ENCODE data around the gene RAB6B.

RAB6B gene

GRCh38 chr3:133886031-133886722 is 9.5 kb downstream of the RAB6B start:
- DNase-seq (ENCODE audit: low read depth, low spot score) = no peak
- H3K9me3 ChIP-seq (ENCODE audit: insufficient read depth, low read length) = no peaks in the 10 kb centered on the region
- H3K36me3 ChIP-seq (ENCODE audit: insufficient read depth, insufficient read length, low read length) = peaks cover 5% of the 10 kb centered on the region
- peaks cover 12% of the 10 kb centered on the region for H3K4me1 ChIP-seq (ENCODE audit: insufficient read depth, insufficient read length)
- no peak overlapping the region for H3K9ac ChIP-seq (ENCODE audit: insufficient read length, low read depth)
- H3K27me3 ChIP-seq (ENCODE audit: insufficient read depth, insufficient read length) = no peaks in the 10 kb centered on the region
- TF ChIP-seq YY1 (IDR thresholded peaks at IDR 0.05; ENCODE audit: insufficient read depth, insufficient read length) (no peak), SUZ12 (IDR thresholded peaks at IDR 0.05; ENCODE audit: extremely low read depth, insufficient read depth, insufficient read length) (no peak), ZNF274 (IDR thresholded peaks at IDR 0.05; ENCODE audit: low read depth, low read length) (no peak)
- no peak overlapping the region for H3K4me3 ChIP-seq (ENCODE audit: insufficient read length, low read depth)

GRCh38 chr3:133884887-133885711 is 10.6 kb downstream of the RAB6B start:
- Histone ChIP-seq H3K27me3 (ENCODE audit: insufficient read depth, insufficient read length) (no peaks in the 10 kb centered on the region), H3K9me3 (ENCODE audit: insufficient read depth, low read length) (no peaks in the 10 kb centered on the region), H3K4me3 (ENCODE audit: insufficient read length, low read depth) (no peak overlapping the region), H3K4me1 (ENCODE audit: insufficient read depth, insufficient read length) (peaks cover 12% of the 10 kb centered on the region), H3K36me3 (ENCODE audit: insufficient read depth, insufficient read length, low read length) (peaks cover 5% of the 10 kb centered on the region), H3K9ac (ENCODE audit: insufficient read length, low read depth) (no peak overlapping the region)
- DNase-seq (ENCODE audit: low read depth, low spot score) = no peak
- TF ChIP-seq SUZ12 (IDR thresholded peaks at IDR 0.05; ENCODE audit: extremely low read depth, insufficient read depth, insufficient read length) (no peak), YY1 (IDR thresholded peaks at IDR 0.05; ENCODE audit: insufficient read depth, insufficient read length) (no peak), ZNF274 (IDR thresholded peaks at IDR 0.05; ENCODE audit: low read depth, low read length) (no peak)

GRCh38 chr3:133884054-133884886 is 11.4 kb downstream of the RAB6B start:
- Histone ChIP-seq H3K36me3 (ENCODE audit: insufficient read depth, insufficient read length, low read length) (peaks cover 5% of the 10 kb centered on the region), H3K9me3 (ENCODE audit: insufficient read depth, low read length) (no peaks in the 10 kb centered on the region), H3K4me3 (ENCODE audit: insufficient read length, low read depth) (no peak overlapping the region), H3K9ac (ENCODE audit: insufficient read length, low read depth) (no peak overlapping the region), H3K27me3 (ENCODE audit: insufficient read depth, insufficient read length) (no peaks in the 10 kb centered on the region), H3K4me1 (ENCODE audit: insufficient read depth, insufficient read length) (peaks cover 12% of the 10 kb centered on the region)
- TF ChIP-seq SUZ12 (IDR thresholded peaks at IDR 0.05; ENCODE audit: extremely low read depth, insufficient read depth, insufficient read length) (no peak), ZNF274 (IDR thresholded peaks at IDR 0.05; ENCODE audit: low read depth, low read length) (no peak), YY1 (IDR thresholded peaks at IDR 0.05; ENCODE audit: insufficient read depth, insufficient read length) (no peak)
- no peak for DNase-seq (ENCODE audit: low read depth, low spot score)

GRCh38 chr3:133883641-133884040 is 12.0 kb downstream of the RAB6B start:
- no peak overlapping the region for H3K4me3 ChIP-seq (ENCODE audit: insufficient read length, low read depth)
- H3K27me3 ChIP-seq (ENCODE audit: insufficient read depth, insufficient read length) = no peaks in the 10 kb centered on the region
- no peak for DNase-seq (ENCODE audit: low read depth, low spot score)
- peaks cover 12% of the 10 kb centered on the region for H3K4me1 ChIP-seq (ENCODE audit: insufficient read depth, insufficient read length)
- no peak overlapping the region for H3K9ac ChIP-seq (ENCODE audit: insufficient read length, low read depth)
- H3K9me3 ChIP-seq (ENCODE audit: insufficient read depth, low read length) = peaks cover 3% of the 10 kb centered on the region
- TF ChIP-seq ZNF274 (IDR thresholded peaks at IDR 0.05; ENCODE audit: low read depth, low read length) (no peak), YY1 (IDR thresholded peaks at IDR 0.05; ENCODE audit: insufficient read depth, insufficient read length) (no peak), SUZ12 (IDR thresholded peaks at IDR 0.05; ENCODE audit: extremely low read depth, insufficient read depth, insufficient read length) (no peak)
- H3K36me3 ChIP-seq (ENCODE audit: insufficient read depth, insufficient read length, low read length) = peaks cover 5% of the 10 kb centered on the region

GRCh38 chr3:133882986-133883586 is 12.6 kb downstream of the RAB6B start:
- peaks cover 5% of the 10 kb centered on the region for H3K36me3 ChIP-seq (ENCODE audit: insufficient read depth, insufficient read length, low read length)
- peaks cover 9% of the 10 kb centered on the region for H3K9me3 ChIP-seq (ENCODE audit: insufficient read depth, low read length)
- no peaks in the 10 kb centered on the region for H3K27me3 ChIP-seq (ENCODE audit: insufficient read depth, insufficient read length)
- H3K4me1 ChIP-seq (ENCODE audit: insufficient read depth, insufficient read length) = peaks cover 9% of the 10 kb centered on the region
- TF ChIP-seq ZNF274 (IDR thresholded peaks at IDR 0.05; ENCODE audit: low read depth, low read length) (no peak), YY1 (IDR thresholded peaks at IDR 0.05; ENCODE audit: insufficient read depth, insufficient read length) (no peak), SUZ12 (IDR thresholded peaks at IDR 0.05; ENCODE audit: extremely low read depth, insufficient read depth, insufficient read length) (no peak)
- no peak overlapping the region for H3K4me3 ChIP-seq (ENCODE audit: insufficient read length, low read depth)
- H3K9ac ChIP-seq (ENCODE audit: insufficient read length, low read depth) = no peak overlapping the region
- no peak for DNase-seq (ENCODE audit: low read depth, low spot score)

- no peak for TF ChIP-seq ZNF274 (IDR thresholded peaks at IDR 0.05; ENCODE audit: low read depth, low read length)
- TF ChIP-seq SUZ12 (IDR thresholded peaks at IDR 0.05; ENCODE audit: extremely low read depth, insufficient read depth, insufficient read length) = no peak
- TF ChIP-seq YY1 (IDR thresholded peaks at IDR 0.05; ENCODE audit: insufficient read depth, insufficient read length) = no peak
- DNase-seq (ENCODE audit: low read depth, low spot score) = no peak
- Histone ChIP-seq H3K9ac (ENCODE audit: insufficient read length, low read depth) (no peak overlapping the region), H3K4me3 (ENCODE audit: insufficient read length, low read depth) (no peak overlapping the region), H3K4me1 (ENCODE audit: insufficient read depth, insufficient read length) (peaks cover 3% of the 10 kb centered on the region), H3K9me3 (ENCODE audit: insufficient read depth, low read length) (peaks cover 10% of the 10 kb centered on the region), H3K27me3 (ENCODE audit: insufficient read depth, insufficient read length) (no peaks in the 10 kb centered on the region), H3K36me3 (ENCODE audit: insufficient read depth, insufficient read length, low read length) (peaks cover 5% of the 10 kb centered on the region)
Observed at GRCh38 chr3:133881939-133882825, 13.5 kb downstream of the RAB6B start.
